ENCODE results near the gene ZNF630. TPM values are rescaled to one million over a fixed set of nuclear protein-coding genes. Genes with fewer than 3 reads are reported as not detected.
"Not testable (repeated sequence)": the region's sequence is repeated elsewhere in the genome, so short reads cannot be mapped to it uniquely, and the experiment has no call there.

ZNF630 gene
- polyA plus RNA-seq, 1 donor (not counting 4 experiments of a cell fraction or from before 2014, with no cell fraction given): 0.55 TPM

- FAIRE-seq; H3K4me3 ChIP-seq (ENCODE audit: control insufficient read depth in 2 of 3, extremely low read depth in 1 of 3, insufficient read depth in 2 of 3, low read depth in 1 of 3, low read length in 3 of 3); DNase-seq (ENCODE audit: low read depth, low spot score); H3K36me3 ChIP-seq (ENCODE audit: control insufficient read depth in 2 of 2, extremely low read depth in 1 of 2, insufficient read depth in 2 of 2, low read length in 2 of 2); H3K9me1 ChIP-seq (ENCODE audit: control insufficient read depth, extremely low read depth, insufficient read depth, low read length); H3K4me1 ChIP-seq (ENCODE audit: control insufficient read depth, extremely low read depth, insufficient read depth, low read length); H3K27ac ChIP-seq (ENCODE audit: control insufficient read depth, insufficient read depth, low read length); H3K27me3 ChIP-seq (ENCODE audit: control insufficient read depth, extremely low read depth, insufficient read depth, low read length); dilution Hi-C loops (cut with MboI; ENCODE audit: extremely low pct_ligation_motif_present, low sequenced_read_pairs); H3K9me3 ChIP-seq (ENCODE audit: control insufficient read depth, low read depth, low read length); H4K20me1 ChIP-seq (ENCODE audit: control insufficient read depth, extremely low read depth, insufficient read depth, low read length); H3K79me2 ChIP-seq (ENCODE audit: control insufficient read depth, insufficient read depth, low read length); H3K9ac ChIP-seq (ENCODE audit: control insufficient read depth, extremely low read depth, insufficient read depth, low read length); H2AFZ ChIP-seq (ENCODE audit: control insufficient read depth, low read length); H3K4me2 ChIP-seq (ENCODE audit: control insufficient read depth, extremely low read depth, insufficient read depth, low read depth, low read length): not testable (repeated sequence)
These were observed 51.5 kb downstream of the ZNF630 start for GRCh38 chrX:48019892-48020291.

GRCh38 chrX:48016583-48017310 is 54.7 kb downstream of the ZNF630 start:
- H3K4me1 ChIP-seq (ENCODE audit: control insufficient read depth, extremely low read depth, insufficient read depth, low read length); H3K4me2 ChIP-seq (ENCODE audit: control insufficient read depth, extremely low read depth, insufficient read depth, low read depth, low read length); FAIRE-seq; H3K36me3 ChIP-seq (ENCODE audit: control insufficient read depth in 2 of 2, extremely low read depth in 1 of 2, insufficient read depth in 2 of 2, low read length in 2 of 2); H3K9me3 ChIP-seq (ENCODE audit: control insufficient read depth, low read depth, low read length); H3K27me3 ChIP-seq (ENCODE audit: control insufficient read depth, extremely low read depth, insufficient read depth, low read length); dilution Hi-C loops (cut with MboI; ENCODE audit: extremely low pct_ligation_motif_present, low sequenced_read_pairs); DNase-seq (ENCODE audit: low read depth, low spot score); H3K9ac ChIP-seq (ENCODE audit: control insufficient read depth, extremely low read depth, insufficient read depth, low read length); H2AFZ ChIP-seq (ENCODE audit: control insufficient read depth, low read length); H3K4me3 ChIP-seq (ENCODE audit: control insufficient read depth in 2 of 3, extremely low read depth in 1 of 3, insufficient read depth in 2 of 3, low read depth in 1 of 3, low read length in 3 of 3); H3K79me2 ChIP-seq (ENCODE audit: control insufficient read depth, insufficient read depth, low read length); H4K20me1 ChIP-seq (ENCODE audit: control insufficient read depth, extremely low read depth, insufficient read depth, low read length); H3K27ac ChIP-seq (ENCODE audit: control insufficient read depth, insufficient read depth, low read length); H3K9me1 ChIP-seq (ENCODE audit: control insufficient read depth, extremely low read depth, insufficient read depth, low read length): not testable (repeated sequence)

- H3K36me3 ChIP-seq (ENCODE audit: control insufficient read depth in 2 of 2, extremely low read depth in 1 of 2, insufficient read depth in 2 of 2, low read length in 2 of 2); H3K9me3 ChIP-seq (ENCODE audit: control insufficient read depth, low read depth, low read length); H3K4me2 ChIP-seq (ENCODE audit: control insufficient read depth, extremely low read depth, insufficient read depth, low read depth, low read length); dilution Hi-C loops (cut with MboI; ENCODE audit: extremely low pct_ligation_motif_present, low sequenced_read_pairs); H3K4me1 ChIP-seq (ENCODE audit: control insufficient read depth, extremely low read depth, insufficient read depth, low read length); FAIRE-seq; H3K79me2 ChIP-seq (ENCODE audit: control insufficient read depth, insufficient read depth, low read length); H3K4me3 ChIP-seq (ENCODE audit: control insufficient read depth in 2 of 3, extremely low read depth in 1 of 3, insufficient read depth in 2 of 3, low read depth in 1 of 3, low read length in 3 of 3); H2AFZ ChIP-seq (ENCODE audit: control insufficient read depth, low read length); H3K27ac ChIP-seq (ENCODE audit: control insufficient read depth, insufficient read depth, low read length); H3K9me1 ChIP-seq (ENCODE audit: control insufficient read depth, extremely low read depth, insufficient read depth, low read length); DNase-seq (ENCODE audit: low read depth, low spot score); H3K9ac ChIP-seq (ENCODE audit: control insufficient read depth, extremely low read depth, insufficient read depth, low read length); H4K20me1 ChIP-seq (ENCODE audit: control insufficient read depth, extremely low read depth, insufficient read depth, low read length); H3K27me3 ChIP-seq (ENCODE audit: control insufficient read depth, extremely low read depth, insufficient read depth, low read length): not testable (repeated sequence)
These were observed 61.9 kb downstream of the ZNF630 start for GRCh38 chrX:48009445-48009960.

Other genes starting within 250 kb of the ZNF630 start
- 3.8 to 5.0 TPM (median 5.0 TPM) in 3 replicates for gene ZNF81, start 234.7 kb downstream of the ZNF630 start, polyA plus RNA-seq
- gene ZNF182, start 67.7 kb downstream of the ZNF630 start, polyA plus RNA-seq: 1.4 to 2.4 TPM (median 1.9 TPM) in 3 replicates
- gene SPACA5, start 64.7 kb downstream of the ZNF630 start, polyA plus RNA-seq: not detected in 3 replicates
- gene SPACA5B, start 59.0 kb upstream of the ZNF630 start, polyA plus RNA-seq: not detected in 3 replicates
- not detected in 3 replicates for gene SSX5, start 125.2 kb upstream of the ZNF630 start, polyA plus RNA-seq
- not detected in 3 replicates for gene SSX1, start 183.8 kb upstream of the ZNF630 start, polyA plus RNA-seq